SK-N-SH (cell line): Measurements from ENCODE around the gene TCF25.

Experiments
- CTCF ChIP-seq: fragments of 200-600 bp; sonication (generic); IDR thresholded peaks from 2 replicates; pipeline ENCODE4 v1.6.1; 2017; ENCODE audit warnings: antibody characterized with exemption, mild to moderate bottlenecking, moderate library complexity
- MAX ChIP-seq: IDR thresholded peaks from 2 replicates; pipeline ENCODE4 v1.4.0; 2012; ENCODE audit warnings: low read depth
- SIN3A ChIP-seq: IDR thresholded peaks from 2 replicates; pipeline ENCODE4 v1.6.1; 2012; ENCODE audit warnings: low read depth, mild to moderate bottlenecking, low read length, moderate library complexity, borderline replicate concordance
- USF2 ChIP-seq: fragments of 150-350 bp; IDR thresholded peaks from 2 replicates; pipeline ENCODE4 v1.6.1; 2017; ENCODE audit warnings: antibody characterized with exemption, low read length, low read depth, borderline replicate concordance

GRCh38 chr16:89944773-89945172 lies 71.4 kb downstream of the TCF25 start:
- TF ChIP-seq MAX: no peak
- TF ChIP-seq USF2: no peak
- no peak for TF ChIP-seq SIN3A
- no peak for TF ChIP-seq CTCF
